ENCODE results near the gene CDH4. TPM values are rescaled to one million over a fixed set of nuclear protein-coding genes. Genes with fewer than 3 reads are reported as not detected.
A peak's percentile ranks its signal among the peaks of the same experiment; 100 is the strongest.

CDH4 gene
- total and polyA plus RNA-seq, 11 donors = 0.04 to 0.54 (median 0.08) TPM; not detected in 1

GRCh38 chr20:61311656-61312387, 59.8 kb downstream of the CDH4 start:
- Histone ChIP-seq H3K27ac (no peak overlapping the region), H3K4me1 (no peaks in the 10 kb centered on the region), H3K4me3 (no peak overlapping the region), H3K36me3 (no peaks in the 10 kb centered on the region), H3K27me3 (peaks cover 0 to 35% (median 0%) of the 10 kb centered on the region in 9 donors), H3K9me3 (no peaks in the 10 kb centered on the region)
- DNase-seq = no peak
- intact Hi-C loops (cut with DNase I) = no loop called here
- WGBS, 4 donors = 86 to 90% (median 88%) methylated on average over 13 of the region's 13 CpGs
- TF ChIP-seq POLR2A (IDR thresholded peaks at IDR 0.05) (no peak), CTCF (IDR thresholded peaks at IDR 0.05) (no peak)
- peak in 1 of 4 donors; percentile 25 for ATAC-seq

GRCh38 chr20:61312925-61313324, 60.9 kb downstream of the CDH4 start:
- Histone ChIP-seq H3K4me3 (no peak overlapping the region), H3K9me3 (no peaks in the 10 kb centered on the region), H3K4me1 (no peaks in the 10 kb centered on the region), H3K36me3 (no peaks in the 10 kb centered on the region), H3K27ac (no peak overlapping the region), H3K27me3 (peaks cover 0 to 29% (median 0%) of the 10 kb centered on the region in 9 donors)
- ATAC-seq (no peak), DNase-seq (no peak)
- 58 to 67% (median 61%) methylated on average over 12 to 13 of the region's 13 CpGs for WGBS, 4 donors
- TF ChIP-seq POLR2A (IDR thresholded peaks at IDR 0.05) = no peak
- no peak for TF ChIP-seq CTCF (IDR thresholded peaks at IDR 0.05)
- intact Hi-C loops (cut with DNase I) = no loop called here

GRCh38 chr20:61313396-61313795, 61.3 kb downstream of the CDH4 start:
- H3K4me3 ChIP-seq = no peak overlapping the region
- no peak overlapping the region for H3K27ac ChIP-seq
- H3K9me3 ChIP-seq = no peaks in the 10 kb centered on the region
- WGBS, 4 donors = 80 to 89% (median 84%) methylated on average over 11 of the region's 11 CpGs
- peaks cover 0 to 29% (median 0%) of the 10 kb centered on the region in 9 donors for H3K27me3 ChIP-seq
- ATAC-seq (no peak), DNase-seq (no peak)
- intact Hi-C loops (cut with DNase I) = no loop called here
- TF ChIP-seq CTCF (IDR thresholded peaks at IDR 0.05) (no peak), POLR2A (IDR thresholded peaks at IDR 0.05) (no peak)
- no peaks in the 10 kb centered on the region for H3K36me3 ChIP-seq
- no peaks in the 10 kb centered on the region for H3K4me1 ChIP-seq

GRCh38 chr20:61314326-61315010, 62.4 kb downstream of the CDH4 start:
- Histone ChIP-seq H3K27me3 (peaks cover 0 to 29% (median 0%) of the 10 kb centered on the region in 9 donors), H3K36me3 (no peaks in the 10 kb centered on the region), H3K4me3 (no peak overlapping the region), H3K27ac (no peak overlapping the region), H3K9me3 (no peaks in the 10 kb centered on the region), H3K4me1 (no peaks in the 10 kb centered on the region)
- intact Hi-C loops (cut with DNase I) = no loop called here
- WGBS, 4 donors = 69 to 79% (median 74%) methylated on average over 17 of the region's 17 CpGs
- ATAC-seq (no peak), DNase-seq (no peak)
- no peak for TF ChIP-seq CTCF (IDR thresholded peaks at IDR 0.05)
